HG03558 (cell line): ENCODE data around the gene ACAA2.
"Not testable (repeated sequence)": the region's sequence is repeated elsewhere in the genome, so short reads cannot be mapped to it uniquely, and the experiment has no call there.

Experiments used
- ATAC-seq: cut with Tn5 transposase; IDR thresholded peaks from one replicate; pipeline ENCODE4 v1.9.1; 2021; ENCODE audit warnings: moderate number of reproducible peaks; ENCODE audit not compliant: unreplicated experiment; ENCODE audit errors: extremely low read depth

Gene ACAA2

DNA sequence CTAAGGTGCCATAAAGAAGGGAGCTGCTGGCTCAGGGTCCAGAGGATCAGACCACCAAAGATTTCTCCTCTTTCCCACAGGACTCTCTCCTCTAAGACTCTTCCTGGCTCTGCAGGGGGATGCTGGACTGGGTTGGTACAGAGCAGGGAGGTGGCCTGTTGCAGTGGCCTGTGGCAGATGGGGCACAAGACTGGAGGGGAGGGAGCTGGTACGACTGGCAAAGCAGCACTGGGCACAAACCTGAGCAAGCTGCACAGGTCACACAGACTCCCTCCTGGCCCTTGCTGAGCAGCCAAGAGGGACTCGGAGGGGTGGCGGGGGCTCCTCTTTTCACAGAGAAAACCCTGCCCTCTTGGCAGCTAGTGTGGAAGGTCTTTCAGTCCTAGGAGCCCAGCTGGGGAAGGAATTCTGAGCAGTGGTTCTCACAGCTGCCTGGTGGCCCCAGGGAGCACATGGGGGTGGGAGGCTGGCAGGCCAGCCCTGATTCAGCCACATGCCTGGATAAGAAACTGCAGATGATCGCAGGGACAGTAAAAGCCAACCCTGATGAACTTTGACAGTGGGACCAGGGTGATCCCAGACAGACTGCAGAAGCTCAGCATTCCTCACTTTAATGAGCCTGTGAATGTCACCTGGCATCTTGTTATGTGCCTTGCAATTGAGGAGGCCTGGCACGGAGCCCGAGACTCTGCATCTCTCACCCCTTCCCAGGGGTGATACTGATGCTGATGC, 32.5 kb upstream of the ACAA2 start:
- ATAC-seq: no peak

DNA sequence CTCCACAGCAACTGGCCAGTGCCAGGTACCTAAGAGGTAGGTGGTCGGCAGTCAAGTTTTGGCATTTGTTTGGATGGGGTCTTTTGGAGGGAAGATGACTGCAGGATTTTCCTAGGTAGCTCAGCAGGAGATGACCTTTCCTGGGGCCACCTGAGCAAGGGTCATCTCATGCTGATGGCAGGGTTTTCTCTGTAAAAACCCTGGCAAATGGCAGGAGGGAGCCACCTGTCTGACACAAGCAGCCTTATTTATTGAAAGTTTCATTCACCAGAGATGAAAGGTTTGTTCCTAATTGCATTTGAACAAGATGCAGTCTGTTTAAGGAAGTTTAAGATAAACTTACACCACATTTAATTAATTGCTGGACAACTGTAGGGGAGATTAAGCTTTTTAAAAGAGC, 31.6 kb upstream of the ACAA2 start:
- no peak for ATAC-seq

DNA sequence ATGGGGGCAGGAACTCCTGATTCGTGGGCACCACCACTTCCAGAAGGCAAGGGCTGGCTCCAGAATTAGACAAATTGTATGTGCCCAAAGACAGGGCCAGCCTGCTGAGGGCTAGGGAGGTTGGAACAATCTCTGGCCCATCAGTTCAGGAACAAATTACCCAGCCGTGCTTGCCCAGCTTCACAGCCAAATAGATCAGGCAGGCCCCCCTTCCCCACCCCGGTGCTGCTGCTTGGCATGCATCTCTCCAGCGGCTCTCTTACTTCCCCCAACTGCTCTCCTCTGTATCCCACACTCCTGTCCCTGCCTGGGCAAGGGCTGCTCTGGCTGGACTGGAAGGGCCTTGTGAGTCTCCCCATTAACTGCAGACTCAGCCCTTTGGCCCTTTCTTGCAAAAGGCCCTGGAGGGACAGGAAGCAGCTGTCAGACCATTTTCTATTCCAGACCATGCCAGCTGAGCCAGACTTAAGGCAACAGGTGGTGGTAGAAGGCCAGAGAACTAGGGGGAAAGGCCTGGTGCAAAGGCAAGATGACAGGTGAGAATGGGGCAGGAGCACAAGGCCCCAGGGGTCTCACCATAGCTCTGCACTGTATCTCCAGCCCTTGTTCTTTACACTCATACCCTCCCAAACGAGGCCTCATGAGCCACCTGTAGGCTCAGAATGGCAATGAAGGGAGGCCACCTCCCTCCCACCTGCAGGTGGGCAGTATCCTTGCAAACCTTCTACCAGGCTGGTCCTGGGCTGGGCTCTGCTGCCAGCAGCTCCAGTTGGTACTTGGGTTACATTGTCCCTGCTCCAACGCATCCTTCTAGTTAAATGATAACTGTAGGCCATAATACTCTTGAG, 30.7 kb upstream of the ACAA2 start:
- ATAC-seq: no peak

DNA sequence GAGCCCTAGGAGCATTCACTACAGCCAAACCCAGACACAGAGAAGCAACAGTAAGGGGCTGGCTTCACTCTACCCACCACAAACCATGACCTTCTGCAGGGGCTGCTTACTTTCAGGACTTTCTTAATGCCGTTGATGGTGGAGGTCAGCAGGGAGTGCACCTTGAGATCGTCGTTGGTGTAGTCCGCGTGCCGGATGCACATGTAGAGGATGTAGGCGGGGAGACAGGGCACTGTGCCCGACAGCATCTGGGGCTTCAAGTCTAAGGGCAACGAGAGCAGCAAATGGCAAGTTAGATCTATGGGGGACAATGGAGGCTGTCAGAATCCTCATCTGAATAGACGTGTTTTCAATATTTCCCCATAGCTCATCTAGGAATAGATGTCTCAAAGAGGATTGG, 29.8 kb upstream of the ACAA2 start:
- ATAC-seq: no peak

DNA sequence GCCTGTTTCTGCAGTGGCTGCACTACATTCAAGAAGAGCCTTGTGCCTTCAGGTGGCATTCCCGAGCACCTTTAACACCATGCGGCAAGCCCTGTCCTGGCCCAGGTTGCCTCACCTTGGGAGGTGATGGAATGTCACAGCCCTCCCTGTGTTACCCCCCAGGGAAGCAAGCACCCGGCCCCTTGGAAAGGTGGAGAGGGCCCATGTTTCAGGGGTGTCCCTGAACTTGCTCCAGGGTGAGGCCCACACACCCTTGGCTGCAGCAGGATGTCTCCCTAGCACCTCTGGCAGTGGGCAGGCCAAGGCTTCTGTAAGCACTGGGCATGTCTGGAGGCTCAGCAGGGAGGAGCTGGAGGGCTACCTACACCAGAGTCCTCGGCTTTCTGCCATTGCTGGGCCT, 29.3 kb upstream of the ACAA2 start:
- ATAC-seq: no peak

DNA sequence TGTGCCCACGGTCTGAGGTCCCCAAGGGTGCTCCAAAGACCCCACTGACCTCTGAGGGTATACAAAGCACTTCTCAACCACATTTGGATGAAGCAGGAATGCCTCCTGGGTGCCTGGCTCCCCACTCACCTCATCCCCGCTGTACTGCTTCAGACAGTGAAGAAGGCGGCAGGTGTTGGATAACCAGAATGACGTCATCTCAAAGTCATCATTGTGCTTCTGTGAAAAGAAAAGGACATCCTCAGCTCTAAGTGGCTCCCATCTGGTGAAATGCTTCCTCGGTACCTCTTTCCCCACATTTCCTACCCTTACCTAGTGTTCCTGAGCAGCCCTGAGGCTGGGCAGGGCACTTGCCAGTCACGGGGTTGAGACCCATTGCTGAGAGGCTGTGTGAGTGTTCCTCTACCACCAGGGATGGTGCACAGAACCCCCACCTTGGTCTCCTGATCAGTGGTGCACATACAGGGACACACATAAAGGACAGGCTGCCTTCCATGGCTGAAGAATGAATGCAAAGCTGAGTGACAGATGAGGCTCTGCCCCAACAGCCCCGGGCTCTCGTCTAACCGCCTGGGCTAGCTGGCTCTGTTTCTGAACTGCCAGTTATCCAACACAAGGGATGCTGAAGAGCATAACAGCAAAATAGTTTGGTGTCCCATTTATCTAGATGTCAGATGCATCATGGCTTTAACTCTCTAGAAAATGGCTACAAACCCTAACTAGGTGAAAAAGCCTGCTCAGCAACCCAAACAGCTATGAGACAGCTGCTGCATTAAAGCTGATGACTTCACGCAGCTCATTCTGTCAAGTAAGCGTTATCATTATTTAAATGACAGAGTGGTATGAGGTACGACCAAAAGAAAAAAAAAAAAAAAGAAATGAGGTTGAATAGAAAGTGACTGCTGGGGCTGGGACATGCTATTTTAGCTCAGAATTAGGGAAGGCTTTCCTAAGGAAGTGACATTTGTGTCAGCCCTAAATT, 28.2 kb upstream of the ACAA2 start:
- ATAC-seq: no peak

DNA sequence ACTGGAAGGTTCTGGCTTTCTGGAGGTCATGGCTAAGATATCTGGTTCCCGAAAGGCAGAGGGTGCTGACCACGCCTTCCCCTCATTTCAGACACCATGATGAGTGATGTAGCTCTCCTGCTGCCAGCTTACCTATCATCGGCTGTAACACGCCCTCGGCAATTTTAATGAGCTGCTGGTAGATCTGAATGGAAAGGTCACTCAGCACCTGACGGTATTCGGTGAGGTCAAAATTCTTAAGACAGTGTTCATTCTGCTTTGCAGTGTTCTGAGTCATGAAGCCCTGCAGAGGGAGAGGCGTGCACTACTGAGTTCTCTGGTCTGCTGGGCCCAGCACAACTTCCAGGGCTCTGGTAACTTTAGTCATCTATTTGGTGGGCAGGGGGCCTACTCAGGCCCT, 25.7 kb upstream of the ACAA2 start:
- no peak for ATAC-seq

DNA sequence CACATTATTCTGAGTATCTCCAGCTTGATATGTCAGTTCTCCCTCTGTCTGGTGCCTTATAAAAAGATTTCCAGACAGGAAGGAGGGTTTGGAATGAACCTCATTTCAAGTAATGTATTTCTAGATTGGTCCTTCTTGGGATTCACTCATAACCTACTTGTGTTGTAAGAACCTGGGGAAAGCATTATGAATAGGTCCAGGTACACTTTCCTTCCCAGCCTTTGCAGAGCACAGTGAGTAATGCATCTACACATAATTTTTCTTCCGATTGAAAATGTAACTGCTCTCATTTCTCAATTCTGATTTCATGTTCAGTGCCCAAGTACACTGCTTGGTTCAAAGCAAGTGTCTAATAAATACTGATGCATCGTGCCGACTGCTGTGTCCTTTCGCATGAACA, 25.0 kb upstream of the ACAA2 start:
- ATAC-seq: no peak

DNA sequence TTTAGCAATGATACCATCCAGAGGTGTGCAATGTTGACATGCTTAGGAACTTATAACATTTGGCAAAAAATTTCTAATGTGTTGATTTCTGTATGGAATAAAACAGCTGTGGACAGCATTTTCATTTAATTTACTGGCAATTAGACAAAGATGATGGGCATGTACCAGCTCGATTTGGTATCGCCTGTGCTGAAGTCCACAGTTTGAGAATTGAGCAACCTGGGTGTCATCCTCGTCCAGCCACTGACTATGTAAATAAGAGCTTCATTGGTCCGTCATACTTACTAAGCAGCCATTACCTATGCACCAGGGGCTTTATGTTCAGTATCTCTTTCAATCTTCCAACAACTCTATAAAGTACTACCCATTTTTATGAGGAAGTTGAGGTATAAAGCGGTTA, 24.6 kb upstream of the ACAA2 start:
- ATAC-seq: no peak

DNA sequence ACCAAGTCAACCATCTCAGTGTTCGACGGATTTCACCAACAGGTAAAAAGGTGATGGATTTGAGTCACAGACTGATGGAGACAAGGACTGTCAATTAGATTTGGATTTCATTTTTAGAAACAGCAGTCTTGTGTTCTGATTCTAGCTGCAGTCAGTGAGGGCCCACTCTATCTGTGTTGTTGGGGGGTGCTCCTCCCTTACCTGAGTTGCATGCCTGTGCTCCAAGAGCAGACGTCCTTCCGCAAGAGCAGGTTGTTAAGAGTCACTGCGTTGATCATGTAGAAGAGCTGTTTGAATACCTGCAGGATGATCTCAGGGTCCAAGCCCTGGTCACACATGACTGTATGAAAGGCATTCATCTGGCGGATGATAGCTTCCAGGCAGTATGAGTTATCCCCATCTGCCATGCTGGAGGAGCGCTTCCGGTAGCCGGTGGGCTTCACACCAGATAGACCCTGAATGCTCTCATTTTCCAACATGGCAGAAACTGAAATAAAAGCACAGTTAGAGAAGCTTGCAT, 24.0 kb upstream of the ACAA2 start:
- ATAC-seq: not testable (repeated sequence)

DNA sequence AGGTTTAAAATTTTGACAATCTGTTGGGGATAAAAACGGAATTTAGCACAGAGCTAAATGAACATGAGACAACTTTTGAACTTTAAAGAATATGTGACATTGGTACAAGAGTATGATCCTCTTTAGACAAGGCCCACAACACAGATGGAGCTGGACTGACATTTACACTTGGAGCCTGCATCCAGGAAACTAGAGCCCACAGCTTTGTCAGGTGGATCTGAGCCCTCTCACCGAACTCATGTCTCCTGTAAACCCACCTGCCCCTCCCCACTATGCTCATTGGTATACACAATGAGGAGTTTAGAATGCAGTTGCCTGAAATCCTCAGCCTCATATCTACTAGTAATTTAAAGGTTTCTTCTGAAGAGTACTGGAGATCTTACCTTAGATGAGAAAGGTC, 22.1 kb upstream of the ACAA2 start:
- no peak for ATAC-seq

DNA sequence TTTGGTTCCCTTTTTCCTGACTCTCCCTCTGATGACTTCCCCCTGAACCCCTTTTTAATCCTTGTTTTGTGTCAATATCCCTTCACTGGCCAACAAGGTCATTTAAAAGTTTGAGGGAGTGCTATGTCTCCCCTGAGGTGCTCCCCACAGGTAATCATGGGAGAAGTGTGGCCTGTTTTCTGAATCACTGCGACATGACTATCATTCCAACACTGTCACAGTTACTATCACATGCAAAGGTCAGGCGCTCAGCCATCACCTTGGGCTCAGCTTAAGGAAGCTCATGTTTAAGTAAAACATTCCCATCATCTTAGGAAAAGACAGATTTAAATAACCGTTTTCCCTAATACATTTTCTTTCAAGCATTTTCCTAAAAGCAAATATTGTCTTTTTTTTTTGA, 20.9 kb upstream of the ACAA2 start:
- ATAC-seq: no peak

DNA sequence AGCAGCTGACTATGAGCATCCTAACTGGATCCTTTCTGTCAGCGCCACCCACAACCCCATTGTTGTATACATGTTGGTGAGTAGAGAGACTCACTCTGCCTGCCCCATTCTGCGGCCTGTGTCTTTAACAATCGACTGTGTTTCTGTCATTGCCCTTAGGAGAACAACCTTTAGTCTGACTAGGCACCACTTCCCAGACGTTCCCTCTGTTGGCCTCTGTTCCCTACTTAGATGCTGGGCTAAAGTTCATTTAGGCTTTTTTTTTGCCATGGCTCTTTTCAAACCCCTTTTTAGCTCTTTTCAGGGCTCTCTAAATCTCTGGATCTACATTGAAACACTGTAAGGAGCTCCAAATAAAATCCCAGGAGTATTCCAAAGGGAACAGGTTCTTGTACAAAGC, 20.5 kb upstream of the ACAA2 start:
- no peak for ATAC-seq

DNA sequence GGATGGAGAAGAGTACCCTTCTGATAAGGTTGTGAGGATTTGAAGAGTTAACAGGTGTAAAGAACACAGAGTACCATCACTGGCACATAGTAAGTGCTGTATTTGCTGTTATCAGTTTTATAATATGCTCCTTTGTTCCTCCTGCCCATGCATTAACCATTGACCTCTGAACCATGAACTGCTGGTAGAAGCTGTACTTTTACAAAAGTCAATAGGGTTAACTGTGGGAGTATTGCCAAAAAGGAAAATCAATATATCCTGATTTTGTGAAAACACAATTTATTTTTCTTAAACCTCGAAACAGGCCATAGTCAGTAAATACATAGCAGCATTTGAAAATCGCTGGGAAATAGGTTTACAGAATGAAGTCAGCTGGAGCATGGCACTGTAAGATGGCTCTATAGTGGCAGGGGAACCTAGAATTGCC, 18.9 kb upstream of the ACAA2 start:
- no peak for ATAC-seq

DNA sequence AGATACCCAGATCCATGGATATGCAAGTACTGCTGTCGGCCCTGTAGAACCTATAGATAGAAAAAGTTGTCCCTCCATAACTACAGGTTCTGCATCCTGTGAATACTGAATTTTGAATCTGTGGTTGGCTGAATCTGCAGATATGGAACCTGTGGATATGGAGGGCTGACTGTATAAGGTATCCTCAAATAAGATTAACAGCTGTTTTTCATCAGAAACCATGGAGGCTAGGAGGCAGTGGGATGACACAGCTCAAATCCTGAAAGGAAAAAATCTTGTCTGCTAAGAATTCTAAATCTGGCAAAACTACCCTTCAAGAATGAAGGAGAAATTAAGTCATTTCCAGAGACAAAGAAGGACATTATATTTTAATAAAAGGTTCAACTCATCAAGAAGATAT, 14.7 kb upstream of the ACAA2 start:
- no peak for ATAC-seq

DNA sequence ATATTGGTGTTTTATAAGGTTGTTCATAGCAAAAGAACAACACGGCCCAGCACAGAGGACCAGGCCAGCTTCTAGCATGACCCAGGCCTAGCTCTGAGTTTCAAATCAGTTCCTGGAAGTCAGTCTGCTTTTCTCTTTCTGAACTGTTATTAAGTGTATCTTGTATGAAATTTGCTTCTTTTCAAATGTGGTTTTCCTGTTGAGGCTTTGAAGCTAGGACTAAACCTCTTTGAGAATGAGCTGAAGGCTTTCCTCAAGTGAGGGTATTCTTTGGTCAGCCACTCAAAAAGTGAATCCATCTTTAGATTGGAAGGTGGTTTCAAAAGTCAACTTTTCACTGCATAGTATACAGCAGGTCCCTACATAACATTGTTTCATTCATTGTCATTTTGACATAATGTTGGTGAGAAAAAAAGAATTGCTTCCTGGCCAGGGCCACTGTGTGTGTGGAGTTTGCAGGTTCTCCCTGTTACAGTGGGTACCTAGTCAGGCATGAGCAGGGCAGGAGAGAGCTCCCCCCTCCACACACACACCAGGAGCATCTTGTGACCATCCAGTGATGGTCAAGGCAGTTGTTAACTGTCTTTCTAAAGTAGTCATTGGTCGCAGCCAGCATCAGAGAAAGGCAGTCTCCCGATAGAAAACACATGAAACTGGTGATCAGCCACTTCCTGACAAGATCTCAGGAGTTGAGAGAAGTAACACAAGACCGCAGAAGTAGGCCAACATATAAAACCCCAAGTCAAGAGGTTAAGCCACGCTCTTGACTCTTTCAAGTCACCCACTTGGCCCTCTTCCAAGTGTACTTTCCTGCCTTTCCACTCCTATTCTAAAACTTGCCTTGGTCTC, 6.7 kb upstream of the ACAA2 start:
- no peak for ATAC-seq

DNA sequence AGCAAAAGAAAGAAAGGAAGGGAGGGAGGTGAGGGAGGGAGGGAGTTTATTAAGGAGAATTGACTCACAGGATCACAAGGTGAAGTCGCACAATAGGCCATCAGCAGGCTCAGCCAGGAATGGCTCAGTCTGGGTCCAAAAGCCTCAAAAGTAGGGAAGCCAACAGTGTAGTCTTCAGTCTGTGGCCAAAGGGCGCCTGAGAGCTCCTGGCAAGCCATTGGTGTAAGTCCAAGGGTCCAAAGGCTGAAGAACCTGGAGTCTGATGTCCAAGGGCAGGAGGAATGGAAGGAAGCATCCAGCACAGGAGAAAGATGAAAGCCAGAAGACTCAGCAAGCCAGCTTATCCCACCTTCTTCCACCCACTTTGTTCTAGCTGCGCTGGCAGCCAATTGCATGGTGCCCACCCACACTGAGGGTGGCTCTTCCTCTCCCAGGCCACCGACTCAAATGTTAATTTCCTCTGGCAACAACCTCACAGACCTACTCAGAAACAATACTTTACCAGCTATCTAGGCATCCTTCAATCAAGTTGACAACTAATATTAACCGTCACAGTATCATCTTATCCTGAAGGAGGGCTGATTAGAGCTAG, 5.8 kb upstream of the ACAA2 start:
- ATAC-seq: no peak

DNA sequence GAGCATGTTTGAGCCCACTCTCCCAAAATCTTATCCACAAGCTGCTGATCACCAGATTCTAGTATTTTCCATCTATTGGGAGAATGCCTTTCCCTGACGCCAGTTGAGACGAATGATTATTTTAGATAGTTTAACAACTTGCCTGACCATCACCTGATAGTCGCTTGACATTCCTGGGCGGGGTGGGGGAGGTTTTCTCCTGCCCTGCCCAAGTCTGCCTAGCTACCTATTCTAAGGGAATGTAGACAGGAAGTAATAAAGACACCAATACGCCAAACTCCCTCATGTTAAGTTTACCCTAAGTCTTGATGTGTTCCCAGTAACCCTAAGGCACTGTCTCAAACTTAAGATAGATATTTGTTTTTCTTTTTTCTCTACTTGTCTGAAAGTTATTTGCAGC, 4.6 kb upstream of the ACAA2 start:
- no peak for ATAC-seq

DNA sequence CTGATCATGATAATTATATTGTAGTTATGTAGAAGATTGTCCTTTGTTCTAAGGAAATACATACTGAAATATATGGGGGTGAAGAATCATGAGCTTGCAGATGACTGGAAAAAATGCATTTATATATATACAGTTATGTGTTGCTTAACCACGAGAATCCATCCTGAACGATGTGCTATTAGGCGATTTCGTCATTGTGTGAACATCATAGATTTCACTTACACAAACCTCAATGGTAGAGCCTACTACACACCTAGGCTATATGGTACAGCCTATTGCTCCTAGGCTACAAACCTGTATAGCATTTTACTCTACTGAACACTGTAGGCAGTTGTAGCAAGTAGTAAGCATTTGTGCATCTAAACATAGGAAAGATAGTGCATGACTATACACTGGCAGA, 2.6 kb upstream of the ACAA2 start:
- ATAC-seq: no peak
